MM.1S (cell line): ENCODE data around the gene CDHR1.

Source experiments
- DNase-seq: peaks from one replicate; pipeline ENCODE4 v3.0.0-alpha.2; 2015
- H2AFZ ChIP-seq: fragments of 300-600 bp; sonication (generic); 2 replicates; pipeline ENCODE4 v1.6.0; 2016; ENCODE audit warnings: antibody characterized with exemption, low read length
- H3F3A ChIP-seq: fragments of 300-600 bp; sonication (generic); 2 replicates; pipeline ENCODE4 v1.6.1; 2016; ENCODE audit warnings: mild to moderate bottlenecking, antibody characterized with exemption, low read length, moderate library complexity, mixed read lengths; ENCODE audit not compliant: insufficient read depth
- H3K27ac ChIP-seq: fragments of 300-600 bp; sonication (generic); 2 replicates; pipeline ENCODE4 v1.5.1; 2016; ENCODE audit warnings: mild to moderate bottlenecking, low read length
- H3K27me3 ChIP-seq: fragments of 300-600 bp; sonication (generic); replicated peaks from 2 replicates; pipeline ENCODE4 v1.6.0; 2016; ENCODE audit warnings: low read length; ENCODE audit not compliant: insufficient read depth
- H3K36me3 ChIP-seq: fragments of 300-600 bp; sonication (generic); replicated peaks from 2 replicates; pipeline ENCODE4 v1.6.1; 2016; ENCODE audit warnings: mild to moderate bottlenecking, low read length, mixed read lengths; ENCODE audit not compliant: insufficient read depth
- H3K4me1 ChIP-seq: fragments of 300-600 bp; sonication (generic); 2 replicates; pipeline ENCODE4 v1.6.1; 2016; ENCODE audit warnings: low read length, mixed read lengths
- H3K4me2 ChIP-seq: fragments of 300-600 bp; sonication (generic); 2 replicates; pipeline ENCODE4 v1.6.0; 2016; ENCODE audit warnings: low read depth, low read length
- H3K4me3 ChIP-seq: fragments of 300-600 bp; sonication (generic); 2 replicates; pipeline ENCODE4 v1.5.1; 2016; ENCODE audit warnings: low read length, mixed read lengths
- H3K79me2 ChIP-seq: fragments of 300-600 bp; sonication (generic); 2 replicates; pipeline ENCODE4 v1.6.1; 2016; ENCODE audit warnings: mixed run types, low read length, mixed read lengths
- H3K9ac ChIP-seq: fragments of 300-600 bp; sonication (generic); 2 replicates; pipeline ENCODE4 v1.6.1; 2016; ENCODE audit warnings: low read length, mixed read lengths
- H3K9me2 ChIP-seq: fragments of 300-600 bp; sonication (generic); replicated peaks from 2 replicates; pipeline ENCODE4 v1.6.1; 2016; ENCODE audit warnings: mild to moderate bottlenecking, low read length, mixed read lengths; ENCODE audit not compliant: insufficient read depth
- H3K9me3 ChIP-seq: fragments of 300-600 bp; sonication (generic); replicated peaks from 2 replicates; pipeline ENCODE4 v1.6.1; 2016; ENCODE audit warnings: mild to moderate bottlenecking, low read length, mixed read lengths; ENCODE audit not compliant: insufficient read depth
- H4K20me1 ChIP-seq: fragments of 300-600 bp; sonication (generic); 2 replicates; pipeline ENCODE4 v1.6.1; 2016; ENCODE audit warnings: mild to moderate bottlenecking, low read length, moderate library complexity, mixed read lengths; ENCODE audit not compliant: insufficient read depth
- EZH2 ChIP-seq: fragments of 300-600 bp; sonication (generic); optimal IDR thresholded peaks from 2 replicates; pipeline ENCODE3; 2017; ENCODE audit warnings: low read depth, mild to moderate bottlenecking, antibody characterized with exemption, low read length, mixed read lengths
- EZH2phosphoT487 ChIP-seq: fragments of 300-600 bp; sonication (generic); IDR thresholded peaks from 2 replicates; pipeline ENCODE4 v1.6.1; 2018; ENCODE audit warnings: antibody characterized with exemption, low read length
- TF ChIP-seq, protein P1 (sequence below): fragments of 300-600 bp; sonication (generic); IDR thresholded peaks from 2 replicates; pipeline ENCODE4 v1.5.1; 2016; ENCODE audit warnings: antibody characterized with exemption, low read length, mixed read lengths

The CDHR1 gene

DNA sequence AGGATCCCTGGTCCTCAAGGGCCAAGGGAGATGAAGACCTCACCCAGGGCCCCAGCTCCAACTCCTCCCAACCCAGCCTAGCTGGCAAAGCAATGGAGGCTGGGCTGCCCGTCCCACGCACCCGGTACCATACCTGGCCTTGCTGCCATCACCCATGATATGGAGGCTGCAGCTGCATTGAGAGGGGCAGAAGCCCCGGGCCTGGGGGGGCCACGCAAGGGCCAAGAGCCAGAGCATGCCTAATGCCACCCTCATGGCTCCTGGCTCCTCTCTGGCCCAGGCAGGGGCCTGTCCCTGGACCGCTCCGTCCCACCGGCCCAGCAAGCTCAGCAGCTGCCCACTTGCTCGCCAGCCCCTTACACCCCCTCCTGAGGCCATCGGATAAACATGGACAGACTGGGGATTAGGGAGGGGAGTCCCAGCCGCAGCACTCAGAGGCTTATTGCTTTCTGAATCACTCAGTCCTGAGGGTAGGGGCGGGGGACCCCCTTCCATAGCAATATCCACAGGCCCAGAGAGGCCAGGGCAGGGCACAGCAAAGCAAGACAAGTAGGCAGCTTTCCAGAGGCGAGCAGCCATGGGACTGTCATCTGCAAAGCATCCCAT, 47.0 kb downstream of the CDHR1 start, which contains the start of gene LRIT1:
LRIT1 (minus strand) TSS at position 362 of the 606 bp plus-strand sequence; CDS start at position 255, 107 bp downstream.
- Histone ChIP-seq H3K27ac (no peak within 1 kb of the TSS), H4K20me1 (no peaks in the 10 kb centered on the region), H3K9me3 (no peaks in the 10 kb centered on the region), H3K79me2 (no peaks in the 10 kb centered on the region), H3K4me2 (no peak within 1 kb of the TSS), H3K4me3 (no peak within 1 kb of the TSS), H3K9ac (no peak within 1 kb of the TSS), H2AFZ (no peak within 1 kb of the TSS), H3F3A (no peaks in the 10 kb centered on the region), H3K9me2 (no peaks in the 10 kb centered on the region), H3K36me3 (no peaks in the 10 kb centered on the region), H3K27me3 (no peaks in the 10 kb centered on the region), H3K4me1 (no peaks in the 10 kb centered on the region)
- no peak for DNase-seq
- TF ChIP-seq, protein P1, sequence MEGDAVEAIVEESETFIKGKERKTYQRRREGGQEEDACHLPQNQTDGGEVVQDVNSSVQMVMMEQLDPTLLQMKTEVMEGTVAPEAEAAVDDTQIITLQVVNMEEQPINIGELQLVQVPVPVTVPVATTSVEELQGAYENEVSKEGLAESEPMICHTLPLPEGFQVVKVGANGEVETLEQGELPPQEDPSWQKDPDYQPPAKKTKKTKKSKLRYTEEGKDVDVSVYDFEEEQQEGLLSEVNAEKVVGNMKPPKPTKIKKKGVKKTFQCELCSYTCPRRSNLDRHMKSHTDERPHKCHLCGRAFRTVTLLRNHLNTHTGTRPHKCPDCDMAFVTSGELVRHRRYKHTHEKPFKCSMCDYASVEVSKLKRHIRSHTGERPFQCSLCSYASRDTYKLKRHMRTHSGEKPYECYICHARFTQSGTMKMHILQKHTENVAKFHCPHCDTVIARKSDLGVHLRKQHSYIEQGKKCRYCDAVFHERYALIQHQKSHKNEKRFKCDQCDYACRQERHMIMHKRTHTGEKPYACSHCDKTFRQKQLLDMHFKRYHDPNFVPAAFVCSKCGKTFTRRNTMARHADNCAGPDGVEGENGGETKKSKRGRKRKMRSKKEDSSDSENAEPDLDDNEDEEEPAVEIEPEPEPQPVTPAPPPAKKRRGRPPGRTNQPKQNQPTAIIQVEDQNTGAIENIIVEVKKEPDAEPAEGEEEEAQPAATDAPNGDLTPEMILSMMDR, result no peak
- TF ChIP-seq EZH2, result no peak
- no peak for TF ChIP-seq EZH2phosphoT487

- DNase-seq, result no peak
Measured at GRCh38 chr10:84243759-84244158, 49.4 kb downstream of the CDHR1 start.

DNA sequence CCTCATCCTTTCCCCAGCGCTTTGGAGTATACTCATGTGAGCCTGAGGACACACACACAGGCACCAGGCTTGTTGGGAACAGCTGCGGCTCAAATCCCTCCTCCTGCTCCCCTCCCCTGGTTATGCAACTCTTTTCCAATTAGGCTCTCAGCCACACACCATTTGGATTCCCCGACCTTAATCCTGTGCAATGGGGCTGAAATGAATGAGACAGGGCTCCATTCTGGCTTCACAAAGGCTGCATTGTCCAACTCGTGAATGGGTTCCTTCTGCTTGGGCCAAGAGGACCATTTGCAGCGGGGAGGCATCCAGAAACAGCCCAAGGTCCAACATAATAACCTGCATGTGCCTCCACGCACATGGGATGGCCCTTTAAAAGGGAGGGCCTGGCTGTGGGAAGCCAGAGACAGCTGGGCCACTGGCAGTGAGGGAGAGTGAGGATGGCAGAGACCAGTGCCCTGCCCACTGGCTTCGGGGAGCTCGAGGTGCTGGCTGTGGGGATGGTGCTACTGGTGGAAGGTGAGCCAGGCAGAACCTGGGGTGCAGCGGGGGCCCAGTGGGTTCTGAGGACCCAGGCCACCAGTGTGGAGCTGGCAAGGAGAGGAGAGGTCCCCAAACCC, 50.4 kb downstream of the CDHR1 start, which contains the start of gene RGR:
RGR (plus strand) TSS at position 403 of the 620 bp plus-strand sequence; CDS start at position 441, 38 bp downstream.
- Histone ChIP-seq H3F3A (no peaks in the 10 kb centered on the region), H3K36me3 (no peaks in the 10 kb centered on the region), H3K9me2 (no peaks in the 10 kb centered on the region), H3K9me3 (no peaks in the 10 kb centered on the region), H3K4me3 (no peak within 1 kb of the TSS), H3K27me3 (no peaks in the 10 kb centered on the region), H4K20me1 (no peaks in the 10 kb centered on the region), H3K4me2 (no peak within 1 kb of the TSS), H3K9ac (no peak within 1 kb of the TSS), H3K4me1 (no peaks in the 10 kb centered on the region), H3K27ac (no peak within 1 kb of the TSS), H2AFZ (no peak within 1 kb of the TSS), H3K79me2 (no peaks in the 10 kb centered on the region)
- DNase-seq, result no peak
- TF ChIP-seq, protein P1, result no peak
- no peak for TF ChIP-seq EZH2
- TF ChIP-seq EZH2phosphoT487, result no peak

More at GRCh38 chr10:84243759-84244158, 49.4 kb downstream of the CDHR1 start:
- no peaks in the 10 kb centered on the region for H3K27me3 ChIP-seq
- no peaks in the 10 kb centered on the region for H3K36me3 ChIP-seq
- no peaks in the 10 kb centered on the region for H3K9me3 ChIP-seq
- H2AFZ ChIP-seq, result no peak overlapping the region
- no peaks in the 10 kb centered on the region for H4K20me1 ChIP-seq
- no peaks in the 10 kb centered on the region for H3F3A ChIP-seq
- no peaks in the 10 kb centered on the region for H3K9me2 ChIP-seq
- no peak overlapping the region for H3K27ac ChIP-seq
- TF ChIP-seq EZH2 (no peak), EZH2phosphoT487 (no peak)
- TF ChIP-seq, protein P1, result no peak
- no peak overlapping the region for H3K9ac ChIP-seq
- no peak overlapping the region for H3K4me2 ChIP-seq
- no peaks in the 10 kb centered on the region for H3K79me2 ChIP-seq
- no peak overlapping the region for H3K4me3 ChIP-seq
- no peaks in the 10 kb centered on the region for H3K4me1 ChIP-seq
